ENCODE results near the gene CTF1.
"Not testable (repeated sequence)": the region's sequence is repeated elsewhere in the genome, so short reads cannot be mapped to it uniquely, and the experiment has no call there.

CTF1 gene, protein sequence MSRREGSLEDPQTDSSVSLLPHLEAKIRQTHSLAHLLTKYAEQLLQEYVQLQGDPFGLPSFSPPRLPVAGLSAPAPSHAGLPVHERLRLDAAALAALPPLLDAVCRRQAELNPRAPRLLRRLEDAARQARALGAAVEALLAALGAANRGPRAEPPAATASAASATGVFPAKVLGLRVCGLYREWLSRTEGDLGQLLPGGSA

DNA sequence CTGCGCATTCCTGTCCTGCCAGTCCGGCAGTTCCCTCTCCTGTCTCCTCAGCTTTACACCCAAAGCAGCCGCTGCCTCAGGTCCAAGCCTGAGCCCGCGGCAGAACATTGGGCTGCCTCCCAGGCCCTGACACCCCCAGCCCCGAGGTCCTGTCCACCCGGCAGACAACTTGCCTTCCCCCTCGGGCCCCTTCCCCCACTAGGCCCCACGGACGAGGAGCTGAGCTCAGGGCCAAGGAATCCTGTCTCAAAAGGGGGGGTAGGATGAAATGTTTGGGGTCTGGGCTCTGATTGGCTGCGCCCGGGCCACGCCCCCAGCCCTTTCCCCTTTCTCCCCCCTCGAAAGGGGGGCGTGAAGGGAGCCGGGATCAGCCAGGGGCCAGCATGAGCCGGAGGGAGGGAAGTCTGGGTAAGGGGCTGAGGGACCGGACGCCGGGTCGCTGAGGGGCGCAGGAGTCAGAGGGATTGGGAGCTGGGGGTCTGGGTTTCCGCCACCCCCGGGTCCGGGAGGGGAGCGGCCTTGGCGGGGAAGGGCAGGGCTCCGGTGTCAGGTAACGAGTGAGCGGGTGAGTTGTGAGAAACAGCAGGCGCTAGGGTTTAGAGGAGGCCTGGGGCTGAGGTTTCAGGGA, at the start of gene CTF1:
Gene CTF1, plus strand, starts transcription at position 354 of the 628 bp plus-strand sequence. Its CDS starts 30 bp downstream, at position 384.
- H3K4me1 ChIP-seq (ENCODE audit: insufficient read depth, insufficient read length) = peaks cover 8% of the 10 kb centered on the region
- peak within 1 kb of the TSS; percentile 63 for H3K4me3 ChIP-seq (ENCODE audit: insufficient read length, low read depth)
- peak within 1 kb of the TSS; percentile 78 for H3K9ac ChIP-seq (ENCODE audit: insufficient read length, low read depth)
- no peaks in the 10 kb centered on the region for H3K9me3 ChIP-seq (ENCODE audit: insufficient read depth, low read length)
- TF ChIP-seq YY1 (IDR thresholded peaks at IDR 0.05; ENCODE audit: insufficient read depth, insufficient read length) (no peak), ZNF274 (IDR thresholded peaks at IDR 0.05; ENCODE audit: low read depth, low read length) (no peak), SUZ12 (IDR thresholded peaks at IDR 0.05; ENCODE audit: extremely low read depth, insufficient read depth, insufficient read length) (no peak)
- H3K27me3 ChIP-seq (ENCODE audit: insufficient read depth, insufficient read length) = peaks cover 13% of the 10 kb centered on the region
- peak; percentile 56 for DNase-seq (ENCODE audit: low read depth, low spot score)
- peaks cover 14% of the 10 kb centered on the region for H3K36me3 ChIP-seq (ENCODE audit: insufficient read depth, insufficient read length, low read length)

DNA sequence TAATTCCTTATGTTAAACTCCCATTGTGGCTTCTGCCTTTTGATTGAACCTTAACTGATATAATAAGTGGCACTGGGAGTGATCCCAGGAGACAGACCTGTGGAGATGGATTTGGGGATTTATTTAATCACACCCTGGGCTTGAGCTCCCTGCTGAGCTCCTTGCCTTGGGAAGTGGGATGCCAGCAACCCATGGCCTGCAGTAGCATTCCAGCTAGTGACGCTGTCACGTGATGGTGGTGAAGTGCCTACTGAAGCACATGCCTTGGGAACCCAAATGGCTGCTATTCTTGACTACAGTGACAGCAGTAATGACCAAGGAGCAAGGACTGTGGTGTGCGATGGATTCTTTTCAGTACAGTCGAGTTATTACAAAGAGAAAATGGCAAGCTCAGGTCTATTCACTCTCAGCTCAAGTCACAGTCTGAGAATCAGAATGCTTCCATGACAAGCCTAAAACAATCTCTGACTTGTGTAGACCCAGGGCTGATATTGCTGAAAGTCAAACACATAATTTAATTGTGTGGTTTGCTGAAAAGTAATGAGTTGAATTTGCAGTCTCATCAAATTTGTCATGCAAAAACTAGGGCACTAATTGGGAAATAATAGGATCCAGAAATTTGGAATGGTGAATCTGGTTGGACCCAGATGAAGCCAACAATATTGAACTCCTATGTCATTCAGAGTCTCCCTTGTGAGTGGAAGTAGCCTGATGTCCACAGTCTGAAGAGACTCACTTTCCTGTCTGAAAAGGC, 49.6 kb upstream of the CTF1 start:
- H3K9ac ChIP-seq (ENCODE audit: insufficient read length, low read depth) = no peak overlapping the region
- no peak overlapping the region for H3K4me3 ChIP-seq (ENCODE audit: insufficient read length, low read depth)
- peaks cover 6% of the 10 kb centered on the region for H3K4me1 ChIP-seq (ENCODE audit: insufficient read depth, insufficient read length)
- H3K36me3 ChIP-seq (ENCODE audit: insufficient read depth, insufficient read length, low read length) = no peaks in the 10 kb centered on the region
- no peak for DNase-seq (ENCODE audit: low read depth, low spot score)
- H3K9me3 ChIP-seq (ENCODE audit: insufficient read depth, low read length) = no peaks in the 10 kb centered on the region
- H3K27me3 ChIP-seq (ENCODE audit: insufficient read depth, insufficient read length) = no peaks in the 10 kb centered on the region
- TF ChIP-seq ZNF274 (IDR thresholded peaks at IDR 0.05; ENCODE audit: low read depth, low read length) = no peak
- TF ChIP-seq SUZ12 (IDR thresholded peaks at IDR 0.05; ENCODE audit: extremely low read depth, insufficient read depth, insufficient read length) = no peak
- no peak for TF ChIP-seq YY1 (IDR thresholded peaks at IDR 0.05; ENCODE audit: insufficient read depth, insufficient read length)

DNA sequence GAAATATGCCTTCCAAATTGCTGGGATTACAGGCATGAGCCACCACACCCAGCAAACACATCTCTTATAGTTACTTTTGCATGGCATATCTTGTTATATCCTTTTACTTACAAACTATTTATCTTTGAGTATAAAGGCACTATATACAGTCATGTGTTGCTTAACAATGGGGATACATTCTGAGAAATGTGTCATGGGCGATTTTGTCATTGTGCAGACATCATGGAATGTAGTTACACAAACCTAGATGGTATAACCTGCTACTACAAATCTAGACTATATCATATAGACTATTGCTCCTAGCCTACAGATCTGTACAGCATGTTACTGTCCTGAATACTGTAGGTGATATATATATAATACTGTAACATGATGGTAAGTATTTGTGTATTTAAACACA, 46.2 kb upstream of the CTF1 start:
- H3K9me3 ChIP-seq (ENCODE audit: insufficient read depth, low read length) = no peaks in the 10 kb centered on the region
- no peak for DNase-seq (ENCODE audit: low read depth, low spot score)
- H3K36me3 ChIP-seq (ENCODE audit: insufficient read depth, insufficient read length, low read length) = no peaks in the 10 kb centered on the region
- H3K4me3 ChIP-seq (ENCODE audit: insufficient read length, low read depth) = no peak overlapping the region
- H3K4me1 ChIP-seq (ENCODE audit: insufficient read depth, insufficient read length) = peaks cover 1% of the 10 kb centered on the region
- H3K27me3 ChIP-seq (ENCODE audit: insufficient read depth, insufficient read length) = peaks cover 8% of the 10 kb centered on the region
- no peak overlapping the region for H3K9ac ChIP-seq (ENCODE audit: insufficient read length, low read depth)
- TF ChIP-seq YY1 (IDR thresholded peaks at IDR 0.05; ENCODE audit: insufficient read depth, insufficient read length) = no peak
- TF ChIP-seq ZNF274 (IDR thresholded peaks at IDR 0.05; ENCODE audit: low read depth, low read length) = no peak
- TF ChIP-seq SUZ12 (IDR thresholded peaks at IDR 0.05; ENCODE audit: extremely low read depth, insufficient read depth, insufficient read length) = no peak

DNA sequence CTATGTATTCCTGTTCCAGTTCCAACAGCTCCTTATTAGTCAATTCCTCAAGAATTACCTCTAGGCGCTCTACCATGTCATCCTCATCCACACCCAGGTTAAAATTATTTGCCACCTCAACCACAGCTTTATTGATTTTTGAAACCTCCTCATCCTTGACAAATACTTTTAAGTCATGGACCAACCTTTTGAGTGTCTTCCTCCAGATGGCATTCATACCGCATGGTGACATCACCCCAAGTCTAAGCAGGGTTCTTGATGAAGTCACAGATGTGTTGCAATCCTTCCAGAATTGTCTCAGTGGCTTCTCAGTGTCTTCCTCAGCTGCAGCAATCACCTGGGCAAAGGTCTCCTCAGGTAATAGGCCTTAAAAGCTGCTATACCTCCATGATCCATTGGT, 42.7 kb upstream of the CTF1 start:
- Histone ChIP-seq H3K27me3 (ENCODE audit: insufficient read depth, insufficient read length) (peaks cover 17% of the 10 kb centered on the region), H3K36me3 (ENCODE audit: insufficient read depth, insufficient read length, low read length) (no peaks in the 10 kb centered on the region), H3K4me1 (ENCODE audit: insufficient read depth, insufficient read length) (peaks cover 10% of the 10 kb centered on the region), H3K9me3 (ENCODE audit: insufficient read depth, low read length) (no peaks in the 10 kb centered on the region), H3K4me3 (ENCODE audit: insufficient read length, low read depth) (no peak overlapping the region), H3K9ac (ENCODE audit: insufficient read length, low read depth) (no peak overlapping the region)
- TF ChIP-seq ZNF274 (IDR thresholded peaks at IDR 0.05; ENCODE audit: low read depth, low read length) (no peak), SUZ12 (IDR thresholded peaks at IDR 0.05; ENCODE audit: extremely low read depth, insufficient read depth, insufficient read length) (no peak), YY1 (IDR thresholded peaks at IDR 0.05; ENCODE audit: insufficient read depth, insufficient read length) (no peak)
- DNase-seq (ENCODE audit: low read depth, low spot score) = no peak

DNA sequence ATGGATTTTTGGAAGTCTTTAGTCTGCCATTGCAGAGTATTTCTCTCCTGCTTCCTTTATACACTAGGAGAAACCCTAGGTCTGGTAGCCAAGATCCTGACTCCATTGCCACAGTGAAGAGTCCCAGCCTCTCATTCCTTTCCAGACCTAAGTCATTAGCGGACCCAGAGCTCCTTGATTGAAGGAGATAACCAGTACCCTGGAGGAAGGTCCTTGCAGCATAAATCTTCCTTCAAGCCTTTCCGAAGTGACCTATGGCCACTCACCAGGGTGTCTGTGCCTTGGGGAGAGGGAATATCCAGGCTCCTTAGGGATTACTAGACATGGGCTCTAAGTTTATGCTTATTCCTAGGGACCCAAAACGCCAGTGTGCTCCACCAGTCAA, 38.3 kb upstream of the CTF1 start:
- H3K4me3 ChIP-seq (ENCODE audit: insufficient read length, low read depth) = no peak overlapping the region
- peaks cover 20% of the 10 kb centered on the region; the same call in 1 of the 2 replicates for H3K9me3 ChIP-seq (ENCODE audit: insufficient read depth, low read length)
- H3K36me3 ChIP-seq (ENCODE audit: insufficient read depth, insufficient read length, low read length) = no peaks in the 10 kb centered on the region
- no peak for DNase-seq (ENCODE audit: low read depth, low spot score)
- peaks cover 35% of the 10 kb centered on the region for H3K27me3 ChIP-seq (ENCODE audit: insufficient read depth, insufficient read length)
- no peak overlapping the region for H3K9ac ChIP-seq (ENCODE audit: insufficient read length, low read depth)
- TF ChIP-seq SUZ12 (IDR thresholded peaks at IDR 0.05; ENCODE audit: extremely low read depth, insufficient read depth, insufficient read length) (no peak), ZNF274 (IDR thresholded peaks at IDR 0.05; ENCODE audit: low read depth, low read length) (no peak)
- peaks cover 10% of the 10 kb centered on the region for H3K4me1 ChIP-seq (ENCODE audit: insufficient read depth, insufficient read length)

DNA sequence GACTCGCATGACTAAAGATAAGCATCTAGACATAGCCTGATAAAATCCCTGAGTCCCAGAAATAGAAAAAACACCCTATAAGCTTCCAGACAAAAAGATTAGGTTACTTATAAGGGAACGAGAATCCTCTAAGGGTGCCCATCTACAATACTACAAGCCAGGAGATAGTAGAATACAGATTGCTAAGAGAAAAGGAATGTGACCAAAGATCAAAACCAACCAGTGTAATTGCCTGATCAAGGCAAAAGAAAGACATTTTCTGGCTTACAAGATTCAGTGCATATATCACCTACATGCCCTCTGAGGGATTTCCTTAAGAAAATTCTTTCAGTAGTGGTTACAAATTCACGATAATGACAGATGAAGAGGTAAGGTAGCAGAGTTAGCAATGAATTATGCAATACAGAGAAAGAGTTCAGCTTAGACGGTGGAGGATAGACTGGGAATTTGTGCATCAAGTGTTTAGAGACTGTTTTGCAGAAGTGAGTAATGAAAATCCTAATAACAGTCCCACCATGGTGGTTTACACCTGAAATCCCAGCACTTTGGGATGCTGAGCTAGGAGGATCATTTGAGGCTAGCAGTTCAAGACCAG, 37.5 kb upstream of the CTF1 start:
- Histone ChIP-seq H3K36me3 (ENCODE audit: insufficient read depth, insufficient read length, low read length) (no peaks in the 10 kb centered on the region), H3K4me1 (ENCODE audit: insufficient read depth, insufficient read length) (peaks cover 10% of the 10 kb centered on the region), H3K4me3 (ENCODE audit: insufficient read length, low read depth) (no peak overlapping the region), H3K9ac (ENCODE audit: insufficient read length, low read depth) (no peak overlapping the region), H3K27me3 (ENCODE audit: insufficient read depth, insufficient read length) (peaks cover 35% of the 10 kb centered on the region), H3K9me3 (ENCODE audit: insufficient read depth, low read length) (peaks cover 28% of the 10 kb centered on the region; the same call in 1 of the 2 replicates)
- DNase-seq (ENCODE audit: low read depth, low spot score) = no peak
- TF ChIP-seq SUZ12 (IDR thresholded peaks at IDR 0.05; ENCODE audit: extremely low read depth, insufficient read depth, insufficient read length) (no peak), ZNF274 (IDR thresholded peaks at IDR 0.05; ENCODE audit: low read depth, low read length) (no peak), YY1 (IDR thresholded peaks at IDR 0.05; ENCODE audit: insufficient read depth, insufficient read length) (no peak)

DNA sequence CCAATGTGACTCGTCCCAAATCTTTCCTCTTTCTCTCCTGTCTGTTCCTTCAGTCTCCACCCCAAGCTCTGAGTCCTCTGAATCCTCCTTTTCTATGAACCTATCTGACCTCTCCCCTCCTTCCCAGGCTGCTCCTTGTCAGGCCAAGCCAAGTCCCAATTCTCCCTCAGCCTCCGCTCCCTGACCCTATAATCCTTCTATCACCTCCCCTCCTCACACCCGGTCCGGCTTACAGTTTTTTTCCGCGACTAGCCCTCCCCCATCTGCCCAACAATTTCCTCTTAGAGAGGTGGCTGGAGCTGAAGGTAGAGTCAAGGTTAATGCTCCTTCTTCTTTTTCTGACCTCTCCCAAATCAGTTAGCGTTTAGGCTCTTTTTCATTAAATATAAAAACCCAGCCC, 35.7 kb upstream of the CTF1 start:
- not testable (repeated sequence) for DNase-seq (ENCODE audit: low read depth, low spot score); H3K4me1 ChIP-seq (ENCODE audit: insufficient read depth, insufficient read length); H3K9ac ChIP-seq (ENCODE audit: insufficient read length, low read depth); H3K36me3 ChIP-seq (ENCODE audit: insufficient read depth, insufficient read length, low read length); H3K4me3 ChIP-seq (ENCODE audit: insufficient read length, low read depth)
- peaks cover 28% of the 10 kb centered on the region; the same call in 1 of the 2 replicates for H3K9me3 ChIP-seq (ENCODE audit: insufficient read depth, low read length)
- H3K27me3 ChIP-seq (ENCODE audit: insufficient read depth, insufficient read length) = peaks cover 27% of the 10 kb centered on the region

DNA sequence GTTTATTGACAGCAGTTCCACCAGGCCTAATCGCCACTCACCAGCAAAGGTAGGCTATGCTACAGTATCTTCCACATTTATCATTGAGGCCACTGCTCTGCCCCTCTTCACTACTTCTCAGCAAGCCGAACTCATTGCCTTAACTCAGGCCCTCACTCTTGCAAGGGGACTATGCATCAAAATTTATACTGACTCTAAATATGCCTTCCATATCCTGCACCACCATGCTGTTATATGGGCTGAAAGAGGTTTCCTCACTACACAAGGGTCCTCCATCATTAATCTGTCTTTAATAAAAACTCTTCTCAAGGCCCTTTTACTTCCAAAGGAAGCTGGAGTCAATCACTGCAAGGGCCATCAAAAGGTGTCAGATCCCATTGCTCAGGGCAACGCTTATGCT, 33.2 kb upstream of the CTF1 start:
- H3K36me3 ChIP-seq (ENCODE audit: insufficient read depth, insufficient read length, low read length); H3K4me3 ChIP-seq (ENCODE audit: insufficient read length, low read depth); H3K4me1 ChIP-seq (ENCODE audit: insufficient read depth, insufficient read length); DNase-seq (ENCODE audit: low read depth, low spot score); H3K9ac ChIP-seq (ENCODE audit: insufficient read length, low read depth): not testable (repeated sequence)
- peaks cover 24% of the 10 kb centered on the region for H3K27me3 ChIP-seq (ENCODE audit: insufficient read depth, insufficient read length)
- H3K9me3 ChIP-seq (ENCODE audit: insufficient read depth, low read length) = peaks cover 28% of the 10 kb centered on the region; the same call in 1 of the 2 replicates

All from NT2/D1 (cell line).